GM12878 (cell line): ENCODE results near the gene LNPK. TPM values are rescaled to one million over a fixed set of nuclear protein-coding genes. Genes with fewer than 3 reads are reported as not detected.

Experiments used
- FOXK2 ChIP-seq: fragments of 450-650 bp; IDR thresholded peaks from 2 replicates; pipeline ENCODE4 v1.6.1; 2017; ENCODE audit warnings: mild to moderate bottlenecking, moderate library complexity
- IKZF2 ChIP-seq, 2 experiments: fragments of 450-650 bp; IDR thresholded peaks; 2 replicates each; pipeline ENCODE4 v1.6.1; 2017; ENCODE audit warnings: mild to moderate bottlenecking in 2 of 2, moderate library complexity in 2 of 2
- JUNB ChIP-seq: IDR thresholded peaks from 2 replicates; pipeline ENCODE4 v1.6.1; 2016; ENCODE audit warnings: antibody characterized with exemption, mild to moderate bottlenecking
- POLR2A ChIP-seq: IDR thresholded peaks from 2 replicates; pipeline ENCODE4 v1.6.1; 2011; ENCODE audit warnings: low read depth, mild to moderate bottlenecking, low read length
- RBBP5 ChIP-seq: fragments of 200-600 bp; sonication (generic); conservative IDR thresholded peaks from 2 replicates; pipeline ENCODE4 v1.6.1; 2016
- STAT3 ChIP-seq: IDR thresholded peaks from 2 replicates; pipeline ENCODE4 v1.6.1; 2011; ENCODE audit warnings: low read depth, low read length, improper control_type of control experiment
- ZNF687 ChIP-seq: fragments of 450-650 bp; IDR thresholded peaks from 2 replicates; pipeline ENCODE4 v1.6.1; 2017; ENCODE audit warnings: mild to moderate bottlenecking, moderate library complexity
- ZZZ3 ChIP-seq: IDR thresholded peaks from 2 replicates; pipeline ENCODE4 v1.6.1; 2011; ENCODE audit warnings: low read depth; ENCODE audit not compliant: control insufficient read depth, insufficient read length
- polyA plus RNA-seq, 11 experiments: library from polyadenylated mRNA; depleted of rRNA in 4 of 11; unstranded in 6 of 11; stranded (reverse) in 5 of 11; fragments of >200 nt; fragmentation: Nextera tagmentation in 4 of 11; fragmentation: Illumina TruSeq in 1 of 11; extraction: Ambion mirVana in 4 of 11; extraction: Trizol in 1 of 11; gene quantifications; 1 replicate in 1 of 11; 2 replicates in 10 of 11; pipeline versions ENCODE4 v1.2.1 to v1.2.3, GENCODE V29; 2011 to 2016; ENCODE audit warnings: inconsistent platforms in 2 of 11, missing spikeins in 2 of 11, low read depth in 1 of 11
- total RNA-seq, 4 experiments: library from RNA; depleted of rRNA in 3 of 4; stranded (reverse); fragments of >200 nt in 3 of 4; fragmentation: Illumina TruSeq in 1 of 4; extraction: Trizol in 1 of 4; gene quantifications; 2 replicates each; pipeline versions ENCODE4 v1.2.1 to v1.2.3, GENCODE V29; 2013 to 2021
- TF ChIP-seq, protein P1 (sequence below): fragments of 450-650 bp; IDR thresholded peaks from 2 replicates; pipeline ENCODE4 v1.6.1; 2017; ENCODE audit warnings: antibody characterized with exemption, mild to moderate bottlenecking, moderate library complexity

Gene LNPK
- total and polyA plus RNA-seq, 10 of the 15 experiments (the other 5 are each of a cell fraction or from before 2014, with no cell fraction given) = 3.2 to 30.0 (median 15.6) TPM

- TF ChIP-seq ZNF687 (no peak), JUNB (no peak), RBBP5 (no peak), POLR2A (no peak), IKZF2 (IDR thresholded peaks at IDR 0.05) (no peak), FOXK2 (no peak), STAT3 (no peak), ZZZ3 (no peak)
- TF ChIP-seq, protein P1, sequence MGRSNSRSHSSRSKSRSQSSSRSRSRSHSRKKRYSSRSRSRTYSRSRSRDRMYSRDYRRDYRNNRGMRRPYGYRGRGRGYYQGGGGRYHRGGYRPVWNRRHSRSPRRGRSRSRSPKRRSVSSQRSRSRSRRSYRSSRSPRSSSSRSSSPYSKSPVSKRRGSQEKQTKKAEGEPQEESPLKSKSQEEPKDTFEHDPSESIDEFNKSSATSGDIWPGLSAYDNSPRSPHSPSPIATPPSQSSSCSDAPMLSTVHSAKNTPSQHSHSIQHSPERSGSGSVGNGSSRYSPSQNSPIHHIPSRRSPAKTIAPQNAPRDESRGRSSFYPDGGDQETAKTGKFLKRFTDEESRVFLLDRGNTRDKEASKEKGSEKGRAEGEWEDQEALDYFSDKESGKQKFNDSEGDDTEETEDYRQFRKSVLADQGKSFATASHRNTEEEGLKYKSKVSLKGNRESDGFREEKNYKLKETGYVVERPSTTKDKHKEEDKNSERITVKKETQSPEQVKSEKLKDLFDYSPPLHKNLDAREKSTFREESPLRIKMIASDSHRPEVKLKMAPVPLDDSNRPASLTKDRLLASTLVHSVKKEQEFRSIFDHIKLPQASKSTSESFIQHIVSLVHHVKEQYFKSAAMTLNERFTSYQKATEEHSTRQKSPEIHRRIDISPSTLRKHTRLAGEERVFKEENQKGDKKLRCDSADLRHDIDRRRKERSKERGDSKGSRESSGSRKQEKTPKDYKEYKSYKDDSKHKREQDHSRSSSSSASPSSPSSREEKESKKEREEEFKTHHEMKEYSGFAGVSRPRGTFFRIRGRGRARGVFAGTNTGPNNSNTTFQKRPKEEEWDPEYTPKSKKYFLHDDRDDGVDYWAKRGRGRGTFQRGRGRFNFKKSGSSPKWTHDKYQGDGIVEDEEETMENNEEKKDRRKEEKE = no peak
- TF ChIP-seq, all 136 proteins: peak for 0
Observed at GRCh38 chr2:175947073-175947472, 55.0 kb downstream of the LNPK start (continued).
